ENCODE data around the gene LPP. TPM values are rescaled to one million over a fixed set of nuclear protein-coding genes. Genes with fewer than 3 reads are reported as not detected.

The LPP gene
- total and polyA plus RNA-seq, 2 donors (not counting 1 experiment from before 2014, with no cell fraction given) = 7.6 to 81.7 TPM

DNA sequence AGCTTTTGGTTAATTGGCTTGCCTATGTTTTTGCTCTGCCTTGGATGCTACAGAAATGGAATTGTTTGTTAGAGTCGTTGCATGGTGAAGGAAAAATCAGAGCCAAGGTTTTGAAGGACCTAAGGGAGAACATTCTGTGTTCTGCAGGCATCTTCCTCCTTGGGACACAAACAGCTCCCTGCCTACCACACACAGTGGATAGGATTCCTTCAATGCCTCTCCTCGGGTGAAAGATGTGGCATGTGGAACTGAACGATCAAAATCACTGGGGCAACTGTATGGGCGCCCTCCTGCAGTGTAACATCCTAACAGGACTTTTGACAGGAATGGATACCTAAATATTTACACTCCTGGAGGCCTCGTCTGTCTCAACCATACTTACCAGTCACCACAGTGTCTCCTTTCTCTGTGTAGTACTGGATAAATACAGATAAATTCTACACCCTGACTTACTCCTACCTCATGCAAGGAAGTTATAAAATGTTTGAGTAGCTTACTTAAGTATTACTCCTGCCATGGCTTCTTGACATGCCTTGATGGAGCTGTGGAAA lies 100.6 kb downstream of the LPP start:
- H3K4me1 Mint-ChIP-seq = peaks cover 17% of the 10 kb centered on the region
- WGBS (ENCODE audit: insufficient coverage) = 100% methylated on average over 2 of the region's 5 CpGs

DNA sequence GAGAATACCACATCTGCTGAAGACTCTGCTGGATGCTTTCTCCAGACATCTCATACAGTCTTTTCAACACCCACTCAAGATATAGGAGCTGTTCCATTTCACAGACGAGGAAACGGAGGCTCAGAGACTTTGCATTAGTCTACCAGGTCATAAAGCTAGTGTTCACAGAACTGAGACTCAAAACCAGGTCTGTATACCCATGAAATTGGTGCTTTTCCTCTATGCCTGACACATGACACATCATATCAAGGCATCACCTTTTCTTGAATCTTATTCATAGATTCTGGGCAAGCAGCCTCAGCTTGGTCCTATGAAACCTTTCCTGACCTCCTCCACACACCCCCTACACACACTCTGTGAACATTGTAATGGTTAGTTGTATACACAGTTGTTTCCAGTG lies 101.2 kb downstream of the LPP start:
- intact Hi-C loops (cut with micrococcal nuclease) = no loop called here
- Mint-ChIP-seq H3K4me3 (no peak overlapping the region), H3K9me3 (ENCODE audit: insufficient read depth) (no peaks in the 10 kb centered on the region), H3K4me1 (peaks cover 15% of the 10 kb centered on the region), H3K27me3 (no peaks in the 10 kb centered on the region), H3K27ac (no peak overlapping the region)
- H3K79me2 ChIP-seq (ENCODE audit: control insufficient read depth, insufficient read depth, low read length) = peaks cover 47% of the 10 kb centered on the region
- ChIA-PET CTCF (no interaction called here), POLR2A (no interaction called here)
- H3K9ac ChIP-seq (ENCODE audit: low read length) = no peak overlapping the region
- TF ChIP-seq, protein P1, sequence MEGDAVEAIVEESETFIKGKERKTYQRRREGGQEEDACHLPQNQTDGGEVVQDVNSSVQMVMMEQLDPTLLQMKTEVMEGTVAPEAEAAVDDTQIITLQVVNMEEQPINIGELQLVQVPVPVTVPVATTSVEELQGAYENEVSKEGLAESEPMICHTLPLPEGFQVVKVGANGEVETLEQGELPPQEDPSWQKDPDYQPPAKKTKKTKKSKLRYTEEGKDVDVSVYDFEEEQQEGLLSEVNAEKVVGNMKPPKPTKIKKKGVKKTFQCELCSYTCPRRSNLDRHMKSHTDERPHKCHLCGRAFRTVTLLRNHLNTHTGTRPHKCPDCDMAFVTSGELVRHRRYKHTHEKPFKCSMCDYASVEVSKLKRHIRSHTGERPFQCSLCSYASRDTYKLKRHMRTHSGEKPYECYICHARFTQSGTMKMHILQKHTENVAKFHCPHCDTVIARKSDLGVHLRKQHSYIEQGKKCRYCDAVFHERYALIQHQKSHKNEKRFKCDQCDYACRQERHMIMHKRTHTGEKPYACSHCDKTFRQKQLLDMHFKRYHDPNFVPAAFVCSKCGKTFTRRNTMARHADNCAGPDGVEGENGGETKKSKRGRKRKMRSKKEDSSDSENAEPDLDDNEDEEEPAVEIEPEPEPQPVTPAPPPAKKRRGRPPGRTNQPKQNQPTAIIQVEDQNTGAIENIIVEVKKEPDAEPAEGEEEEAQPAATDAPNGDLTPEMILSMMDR (IDR thresholded peaks at IDR 0.05) = no peak
- no peak for TF ChIP-seq EZH2 (IDR thresholded peaks at IDR 0.05; ENCODE audit: borderline replicate concordance, insufficient read depth, low read depth, low read length, poor library complexity, severe bottlenecking)
- 100% methylated on average over 2 of the region's 2 CpGs for WGBS (ENCODE audit: insufficient coverage)
- H3K4me2 ChIP-seq (replicated peaks; ENCODE audit: low read depth, low read length, poor library complexity, severe bottlenecking) = no peak overlapping the region
- no peaks in the 10 kb centered on the region for H3K27me3 ChIP-seq (replicated peaks in 1 of 4; ENCODE audit: control extremely low read depth in 1 of 4, control insufficient read depth in 3 of 4, insufficient read depth in 4 of 4, low read length in 3 of 4)
- no peak overlapping the region for H3K4me3 ChIP-seq (ENCODE audit: control extremely low read depth in 1 of 5, extremely low read depth in 1 of 5, insufficient read depth in 1 of 5, low read depth in 2 of 5, low read length in 4 of 5)
- H3K36me3 ChIP-seq (replicated peaks in 1 of 2; ENCODE audit: control extremely low read depth in 1 of 2, control insufficient read depth in 1 of 2, extremely low read depth in 1 of 2, insufficient read depth in 2 of 2, low read length in 1 of 2) = no peaks in the 10 kb centered on the region
- peaks cover 0 to 3% (median 0%) of the 10 kb centered on the region in 3 donors for H3K9me3 ChIP-seq (ENCODE audit: control extremely low read depth in 1 of 3, control insufficient read depth in 2 of 3, insufficient read depth in 1 of 3, low read length in 2 of 3)
- DNase-seq (no peak), ATAC-seq (ENCODE audit: low read depth) (no peak)
- H3K27ac ChIP-seq (ENCODE audit: low read length in 2 of 2) = no peak overlapping the region
- H3K4me1 ChIP-seq (ENCODE audit: control insufficient read depth in 2 of 2, insufficient read depth in 2 of 2, low read length in 2 of 2) = peaks cover 0 to 10% of the 10 kb centered on the region in 2 donors
- no peak overlapping the region for H2AFZ ChIP-seq (ENCODE audit: insufficient read depth, low read depth, low read length, poor library complexity, severe bottlenecking)
- H4K20me1 ChIP-seq (ENCODE audit: control insufficient read depth, insufficient read depth, low read length, poor library complexity, severe bottlenecking) = no peaks in the 10 kb centered on the region

More for the DNA sequence above, 100.6 kb downstream of the LPP start:
- DNase-seq (no peak), ATAC-seq (ENCODE audit: low read depth) (no peak)
- Histone ChIP-seq H3K4me2 (replicated peaks; ENCODE audit: low read depth, low read length, poor library complexity, severe bottlenecking) (no peak overlapping the region), H3K4me1 (ENCODE audit: control insufficient read depth in 2 of 2, insufficient read depth in 2 of 2, low read length in 2 of 2) (peaks cover 0 to 10% of the 10 kb centered on the region in 2 donors), H2AFZ (ENCODE audit: insufficient read depth, low read depth, low read length, poor library complexity, severe bottlenecking) (no peak overlapping the region), H3K36me3 (replicated peaks in 1 of 2; ENCODE audit: control extremely low read depth in 1 of 2, control insufficient read depth in 1 of 2, extremely low read depth in 1 of 2, insufficient read depth in 2 of 2, low read length in 1 of 2) (no peaks in the 10 kb centered on the region), H3K4me3 (ENCODE audit: control extremely low read depth in 1 of 5, extremely low read depth in 1 of 5, insufficient read depth in 1 of 5, low read depth in 2 of 5, low read length in 4 of 5) (no peak overlapping the region), H3K79me2 (ENCODE audit: control insufficient read depth, insufficient read depth, low read length) (peaks cover 46% of the 10 kb centered on the region), H3K27me3 (replicated peaks in 1 of 4; ENCODE audit: control extremely low read depth in 1 of 4, control insufficient read depth in 3 of 4, insufficient read depth in 4 of 4, low read length in 3 of 4) (no peaks in the 10 kb centered on the region), H3K27ac (ENCODE audit: low read length in 2 of 2) (no peak overlapping the region), H3K9ac (ENCODE audit: low read length) (no peak overlapping the region), H3K9me3 (ENCODE audit: control extremely low read depth in 1 of 3, control insufficient read depth in 2 of 3, insufficient read depth in 1 of 3, low read length in 2 of 3) (peaks cover 0 to 3% (median 0%) of the 10 kb centered on the region in 3 donors), H4K20me1 (ENCODE audit: control insufficient read depth, insufficient read depth, low read length, poor library complexity, severe bottlenecking) (no peaks in the 10 kb centered on the region)
- Mint-ChIP-seq H3K4me3 (no peak overlapping the region), H3K9me3 (ENCODE audit: insufficient read depth) (no peaks in the 10 kb centered on the region), H3K27me3 (no peaks in the 10 kb centered on the region), H3K27ac (no peak overlapping the region)
- POLR2A ChIA-PET = interaction anchor here (0.5 kb wide), 1 partner anchor 91 kb away, joined by 4 read pairs; no protein-coding TSS in a partner anchor
- CTCF ChIA-PET = no interaction called here
- intact Hi-C loops (cut with micrococcal nuclease) = no loop called here
- TF ChIP-seq EZH2 (IDR thresholded peaks at IDR 0.05; ENCODE audit: borderline replicate concordance, insufficient read depth, low read depth, low read length, poor library complexity, severe bottlenecking) = no peak
- TF ChIP-seq, protein P1 (IDR thresholded peaks at IDR 0.05) = no peak
